ENCODE measurements around the gene FILIP1L. TPM values are rescaled to one million over a fixed set of nuclear protein-coding genes. Genes with fewer than 3 reads are reported as not detected.

FILIP1L gene
- total and polyA plus RNA-seq, 2 of the 13 experiments (the other 11 are each of a cell fraction or from before 2014, with no cell fraction given) = 8.1 to 187 TPM

- Histone ChIP-seq H3K27ac (ENCODE audit: extremely low read length, insufficient read depth, low read length) (no peak overlapping the region), H3K4me2 (ENCODE audit: low read depth, low read length) (no peak overlapping the region), H4K20me1 (ENCODE audit: insufficient read depth, low read length) (no peaks in the 10 kb centered on the region), H3K9me3 (ENCODE audit: low read length) (no peaks in the 10 kb centered on the region), H3K4me1 (ENCODE audit: insufficient read depth, low read length) (peaks cover 82% of the 10 kb centered on the region), H3K36me3 (replicated peaks in 1 of 2; ENCODE audit: control insufficient read depth in 1 of 2, insufficient read depth in 2 of 2, low read length in 2 of 2) (no peaks in the 10 kb centered on the region), H3K4me3 (replicated peaks in 1 of 3; ENCODE audit: insufficient read depth in 1 of 3, low read depth in 2 of 3, low read length in 3 of 3) (no peak overlapping the region), H3K9ac (ENCODE audit: insufficient read depth, low read depth, low read length) (no peak overlapping the region), H3K27me3 (ENCODE audit: control insufficient read depth in 1 of 2, insufficient read depth in 2 of 2, low read length in 2 of 2) (no peaks in the 10 kb centered on the region), H3K79me2 (ENCODE audit: insufficient read depth, low read length) (no peaks in the 10 kb centered on the region), H2AFZ (ENCODE audit: low read length) (no peak overlapping the region)
- TF ChIP-seq ZNF780A (CRISPR knock-in tag; IDR thresholded peaks at IDR 0.05) (no peak), ZFP90 (CRISPR knock-in tag; IDR thresholded peaks at IDR 0.05; ENCODE audit: borderline replicate concordance) (no peak), ZNF670 (CRISPR knock-in tag; IDR thresholded peaks at IDR 0.05; ENCODE audit: borderline replicate concordance) (no peak), JARID2 (CRISPR knock-in tag; IDR thresholded peaks at IDR 0.05; ENCODE audit: insufficient replicate concordance) (no peak), MXD3 (CRISPR knock-in tag; IDR thresholded peaks at IDR 0.05) (no peak), NFRKB (IDR thresholded peaks at IDR 0.05) (no peak), HIVEP1 (CRISPR knock-in tag; IDR thresholded peaks at IDR 0.05) (no peak), ARHGAP35 (CRISPR knock-in tag; IDR thresholded peaks at IDR 0.05; ENCODE audit: borderline replicate concordance) (no peak), MIER3 (CRISPR knock-in tag; IDR thresholded peaks at IDR 0.05; ENCODE audit: borderline replicate concordance) (no peak), MTF1 (CRISPR knock-in tag; IDR thresholded peaks at IDR 0.05) (no peak), SP140L (CRISPR knock-in tag; IDR thresholded peaks at IDR 0.05; ENCODE audit: borderline replicate concordance) (no peak)
- DNase-seq (ENCODE audit: low spot score) (no peak), ATAC-seq (no peak), FAIRE-seq (no peak)
- POLR2A ChIA-PET = no interaction called here
- CTCF ChIA-PET (ENCODE audit: low intra/inter-chr PET ratio, low total read pairs) = no interaction called here
- intact Hi-C loops (cut with micrococcal nuclease; ENCODE audit: unreplicated experiment) = no loop called here
- in situ Hi-C loops (cut with HindIII; ENCODE audit: extremely low pct_ligation_motif_present, low pct_unique_long_range_greater_than_20kb) = no loop called here
- BruUV-seq (replicated peaks) = no TSS peak
Measured at GRCh38 chr3:99953596-99953995, 160.7 kb downstream of the FILIP1L start.

Data from HepG2 (cell line).